Right lobe of liver (tissue), 6 donors: Measurements from ENCODE around the gene ARRB1. TPM values are rescaled to one million over a fixed set of nuclear protein-coding genes. Genes with fewer than 3 reads are reported as not detected.
"Not testable (repeated sequence)": the region's sequence is repeated elsewhere in the genome, so short reads cannot be mapped to it uniquely, and the experiment has no call there.

Source experiments
- ATAC-seq, 4 donors: fragments of 200-7000 bp; cut with Tn5 transposase; one replicate each; pipeline ENCODE4 v1.9.1; 2020; ENCODE audit warnings: mild to moderate bottlenecking in 4 of 4, moderate library complexity in 4 of 4
- DNase-seq, 3 donors: peaks; one replicate each; pipeline ENCODE4 v3.0.0-alpha.2; 2020
- H3K27ac ChIP-seq, 3 donors: fragments of 200-600 bp; one replicate each; pipeline ENCODE4 v1.8.0; 2022
- H3K27me3 ChIP-seq, 2 donors: fragments of 200-600 bp; one replicate each; pipeline ENCODE4 v1.8.0; 2022
- H3K36me3 ChIP-seq, 4 donors: fragments of 200-600 bp; sonication (generic) in 1 of 4; one replicate each; pipeline versions ENCODE4 v1.5.1 to v1.8.0; 2017 to 2022; ENCODE audit warnings: control low read depth in 1 of 4
- H3K4me1 ChIP-seq, 4 donors: fragments of 200-600 bp; sonication (generic) in 1 of 4; one replicate each; pipeline versions ENCODE4 v1.5.1 to v1.8.0; 2017 to 2022; ENCODE audit warnings: control low read depth in 1 of 4
- H3K4me3 ChIP-seq, 3 donors: fragments of 200-600 bp; one replicate each; pipeline ENCODE4 v1.8.0; 2022
- H3K9me3 ChIP-seq, 4 donors: fragments of 200-600 bp; sonication (generic) in 1 of 4; one replicate each; pipeline versions ENCODE4 v1.5.1 to v1.8.0; 2017 to 2022; ENCODE audit warnings: control low read depth in 1 of 4
- POLR2A ChIP-seq: fragments of 450-650 bp; IDR thresholded peaks from one replicate; pipeline ENCODE4 v1.6.1; 2017; ENCODE audit warnings: antibody characterized with exemption, mild to moderate bottlenecking
- WGBS: methylation state at CpG from one replicate; pipeline ENCODE4 v1.1.6; 2018; ENCODE audit warnings: low coverage, low lambda C conversion rate; ENCODE audit not compliant: insufficient coverage; ENCODE audit errors: missing lambda C conversion rate; 5-methylcytosine and 5-hydroxymethylcytosine counted together
- intact Hi-C, 2 donors: fragments of 100-400 bp; cut with DNase I; formaldehyde crosslinking; loops; one replicate each; pipeline versions ENCODE4 v1.11.2 to v1.14.1; 2022
- total RNA-seq, 6 experiments: library from RNA; depleted of rRNA in 2 of 6; stranded (reverse); fragments of >200 nt in 2 of 6; fragmentation: NEBNext Ultra II Directional in 3 of 6; extraction: Animal tissue kit (Norgen Biotek cat#: 25700) in 3 of 6; gene quantifications; one replicate each; pipeline versions ENCODE4 v1.1.0 to v1.2.4, GENCODE V29; 2016 to 2023
- TF ChIP-seq, protein P1 (sequence below), 4 donors: fragments of 200-600 bp in 3 of 4; fragments of 450-650 bp in 1 of 4; IDR thresholded peaks; one replicate each; pipeline versions ENCODE4 v1.5.1 to v1.8.0; 2016 to 2022; ENCODE audit warnings: antibody characterized with exemption in 4 of 4, mild to moderate bottlenecking in 2 of 4
- donor health status: DM: no; HTN: yes; CAD: no.
- donor health status: DM: no; HTN: no; CAD: no.
- donor health status: DM: no; HTN: no; CAD: no.
- donor health status: DM: no; HTN: yes; CAD: no.
- donor health status: DM: no; HTN: yes; CAD: no.

The ARRB1 gene
- total RNA-seq, 6 experiments from 2014 or later: 8.6 to 26.4 (median 24.5) TPM

DNA sequence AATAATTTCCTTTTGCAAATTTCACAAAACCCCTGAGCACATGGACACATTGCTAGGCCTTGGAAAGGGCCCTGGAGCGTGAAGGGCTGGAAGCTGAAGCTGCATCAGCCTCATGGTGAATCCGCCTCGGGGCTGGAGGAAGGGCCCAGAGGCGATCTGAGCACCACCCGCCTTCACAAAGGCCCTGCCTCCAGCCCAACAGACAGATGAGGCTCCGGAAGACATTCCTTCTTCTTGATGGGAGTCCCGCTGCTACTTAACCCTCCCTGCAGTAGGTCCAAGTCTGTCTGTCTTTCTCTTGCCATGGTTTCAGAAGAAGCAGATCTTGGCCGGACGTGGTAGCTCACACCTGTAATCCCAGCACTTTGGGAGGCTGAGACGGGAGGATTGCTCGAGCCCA lies 16.5 kb downstream of the ARRB1 start:
- ATAC-seq (peak in 2 of 4 donors; percentile 6 to 34), DNase-seq (no peak)
- intact Hi-C loops: loop anchor here in 1 of 2 donors (10.0 kb wide), 1 partner anchor 50 kb away; no protein-coding TSS in a partner anchor
- Histone ChIP-seq H3K36me3 (no peaks in the 10 kb centered on the region), H3K27ac (no peak overlapping the region), H3K4me1 (peaks cover 0 to 27% (median 8%) of the 10 kb centered on the region in 4 donors), H3K9me3 (no peaks in the 10 kb centered on the region), H3K27me3 (no peaks in the 10 kb centered on the region), H3K4me3 (no peak overlapping the region)
- WGBS: 75% methylated on average over 4 of the region's 11 CpGs
- TF ChIP-seq, protein P1, sequence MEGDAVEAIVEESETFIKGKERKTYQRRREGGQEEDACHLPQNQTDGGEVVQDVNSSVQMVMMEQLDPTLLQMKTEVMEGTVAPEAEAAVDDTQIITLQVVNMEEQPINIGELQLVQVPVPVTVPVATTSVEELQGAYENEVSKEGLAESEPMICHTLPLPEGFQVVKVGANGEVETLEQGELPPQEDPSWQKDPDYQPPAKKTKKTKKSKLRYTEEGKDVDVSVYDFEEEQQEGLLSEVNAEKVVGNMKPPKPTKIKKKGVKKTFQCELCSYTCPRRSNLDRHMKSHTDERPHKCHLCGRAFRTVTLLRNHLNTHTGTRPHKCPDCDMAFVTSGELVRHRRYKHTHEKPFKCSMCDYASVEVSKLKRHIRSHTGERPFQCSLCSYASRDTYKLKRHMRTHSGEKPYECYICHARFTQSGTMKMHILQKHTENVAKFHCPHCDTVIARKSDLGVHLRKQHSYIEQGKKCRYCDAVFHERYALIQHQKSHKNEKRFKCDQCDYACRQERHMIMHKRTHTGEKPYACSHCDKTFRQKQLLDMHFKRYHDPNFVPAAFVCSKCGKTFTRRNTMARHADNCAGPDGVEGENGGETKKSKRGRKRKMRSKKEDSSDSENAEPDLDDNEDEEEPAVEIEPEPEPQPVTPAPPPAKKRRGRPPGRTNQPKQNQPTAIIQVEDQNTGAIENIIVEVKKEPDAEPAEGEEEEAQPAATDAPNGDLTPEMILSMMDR (IDR thresholded peaks at IDR 0.05): no peak
- TF ChIP-seq POLR2A: no peak

DNA sequence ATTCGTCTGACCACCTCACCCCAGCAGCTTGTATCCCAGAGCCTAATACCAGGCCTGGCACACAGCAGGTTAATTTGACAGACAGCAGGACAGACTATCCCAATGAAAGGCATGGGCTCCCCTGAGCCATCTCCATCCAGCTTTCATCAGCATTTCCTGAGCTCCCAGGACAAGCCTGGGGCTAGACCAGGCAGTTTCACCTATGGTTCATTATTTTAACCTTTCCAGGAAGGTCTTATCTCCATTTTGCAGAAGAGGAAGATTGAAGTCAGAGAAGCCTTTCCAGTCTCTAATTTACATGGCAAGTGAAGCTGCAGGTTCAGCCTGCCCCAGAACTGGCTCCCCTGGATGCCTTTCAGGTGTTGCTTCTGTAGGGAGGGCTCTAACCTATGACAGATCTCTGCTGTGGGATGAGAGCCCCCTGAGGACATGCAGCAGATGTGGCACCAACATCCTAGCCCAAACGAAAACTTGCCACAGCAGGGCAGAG lies 17.0 kb downstream of the ARRB1 start:
- intact Hi-C loops: loop anchor here in 1 of 2 donors (10.0 kb wide), 1 partner anchor 50 kb away; no protein-coding TSS in a partner anchor
- H3K4me1 ChIP-seq: peaks cover 0 to 22% (median 4%) of the 10 kb centered on the region in 4 donors
- no peaks in the 10 kb centered on the region for H3K9me3 ChIP-seq
- ATAC-seq (no peak), DNase-seq (no peak)
- H3K36me3 ChIP-seq: no peaks in the 10 kb centered on the region
- H3K27me3 ChIP-seq: no peaks in the 10 kb centered on the region
- 62% methylated on average over 1 of the region's 2 CpGs for WGBS
- H3K27ac ChIP-seq: no peak overlapping the region
- H3K4me3 ChIP-seq: no peak overlapping the region
- TF ChIP-seq, protein P1 (IDR thresholded peaks at IDR 0.05): no peak
- no peak for TF ChIP-seq POLR2A

DNA sequence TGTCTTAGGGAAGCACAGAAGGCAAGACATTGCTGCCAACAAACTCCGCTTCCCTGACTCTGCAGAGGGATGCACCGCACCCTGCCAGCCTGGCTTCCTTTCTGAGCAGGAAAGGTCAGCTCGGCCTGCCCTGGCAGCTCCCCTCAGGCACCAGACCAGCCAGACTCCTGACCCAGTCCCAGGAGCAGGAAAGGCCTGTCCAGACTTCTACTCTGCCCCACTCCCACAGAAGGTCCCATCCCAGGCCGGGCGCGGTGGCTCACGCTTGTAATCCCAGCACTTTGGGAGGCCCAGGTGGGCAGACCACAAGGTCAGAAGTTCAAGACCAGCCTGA lies 17.7 kb downstream of the ARRB1 start:
- intact Hi-C loops: loop anchor here in 1 of 2 donors (10.0 kb wide), 1 partner anchor 51 kb away; no protein-coding TSS in a partner anchor
- Histone ChIP-seq H3K4me3 (no peak overlapping the region), H3K27ac (no peak overlapping the region), H3K27me3 (no peaks in the 10 kb centered on the region), H3K36me3 (no peaks in the 10 kb centered on the region), H3K9me3 (no peaks in the 10 kb centered on the region), H3K4me1 (peaks cover 0 to 23% (median under 1%) of the 10 kb centered on the region in 4 donors)
- ATAC-seq (no peak), DNase-seq (no peak)
- 79% methylated on average over 3 of the region's 7 CpGs for WGBS
- TF ChIP-seq, protein P1 (IDR thresholded peaks at IDR 0.05): no peak
- TF ChIP-seq POLR2A: no peak

DNA sequence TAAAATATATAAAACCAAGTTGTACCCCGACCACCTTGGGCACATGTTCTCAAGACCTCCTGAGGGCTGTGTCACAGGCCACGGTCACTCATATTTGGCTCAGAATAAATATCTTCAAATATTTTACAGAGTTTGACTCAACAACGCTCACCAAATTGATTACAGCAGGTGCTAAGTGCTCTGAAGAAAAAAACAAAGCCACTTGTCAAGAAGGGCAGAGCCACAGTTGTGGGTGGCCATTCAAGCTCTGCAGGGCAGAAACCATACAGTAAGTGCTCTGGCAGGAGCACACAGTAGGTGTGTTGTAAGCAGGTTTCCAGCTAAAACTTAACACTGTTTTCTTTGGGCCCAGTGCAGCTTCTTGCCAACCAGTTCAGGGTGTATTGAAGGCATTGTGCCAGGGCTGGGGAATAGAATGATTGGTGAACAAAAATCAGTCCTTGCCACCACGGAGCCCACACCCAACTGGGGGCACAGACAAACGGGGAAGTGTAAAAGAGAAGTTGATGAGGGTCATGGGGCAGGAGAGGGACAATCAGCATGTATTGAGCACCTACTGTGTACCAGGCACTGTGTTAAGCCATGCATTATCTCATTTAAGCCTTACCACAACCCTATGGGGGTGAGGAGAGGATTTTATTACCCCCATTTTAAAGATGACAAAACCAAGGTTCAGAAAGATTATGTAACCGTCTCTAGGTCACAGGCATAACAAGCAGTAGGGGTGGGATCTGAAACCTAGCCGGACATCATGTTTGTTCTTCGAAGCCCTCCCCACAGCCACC lies 18.2 kb downstream of the ARRB1 start:
- Histone ChIP-seq H3K27me3 (no peaks in the 10 kb centered on the region), H3K9me3 (no peaks in the 10 kb centered on the region), H3K4me1 (peaks cover 0 to 23% (median 3%) of the 10 kb centered on the region in 4 donors), H3K27ac (no peak overlapping the region), H3K4me3 (no peak overlapping the region), H3K36me3 (no peaks in the 10 kb centered on the region)
- DNase-seq (no peak), ATAC-seq (no peak)
- no peak for TF ChIP-seq POLR2A
- TF ChIP-seq, protein P1 (IDR thresholded peaks at IDR 0.05): no peak
- WGBS: 54% methylated on average over 5 of the region's 8 CpGs
- intact Hi-C loops: loop anchor here in 1 of 2 donors (10.0 kb wide), 1 partner anchor 52 kb away; no protein-coding TSS in a partner anchor

DNA sequence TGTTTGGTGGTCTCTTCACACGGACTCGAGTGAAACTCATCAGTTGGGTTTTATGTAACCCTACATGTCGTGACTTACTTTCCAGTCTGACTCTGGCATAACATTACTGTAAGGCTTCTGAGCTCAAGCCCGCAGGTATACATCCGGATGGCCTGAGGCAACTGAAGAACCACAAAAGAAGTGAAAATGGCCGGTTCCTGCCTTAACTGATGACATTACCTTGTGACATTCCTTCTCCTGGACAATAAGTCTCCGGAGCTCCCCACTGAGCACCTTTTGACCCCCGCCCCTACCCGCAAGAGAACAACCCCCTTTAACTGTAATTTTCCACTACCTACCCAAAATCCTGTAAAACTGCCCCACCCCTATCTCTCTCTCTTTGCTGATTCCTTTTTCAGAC lies 19.7 kb downstream of the ARRB1 start:
- DNase-seq, H3K4me3 ChIP-seq, ATAC-seq, H3K36me3 ChIP-seq, H3K27ac ChIP-seq, H3K9me3 ChIP-seq, H3K27me3 ChIP-seq: not testable (repeated sequence)
- H3K4me1 ChIP-seq: peaks cover 0 to 19% (median 4%) of the 10 kb centered on the region in 4 donors
- 86% methylated on average over 9 of the region's 9 CpGs for whole genome bisulfite sequencing
- intact Hi-C loops: loop anchor here in 1 of 2 donors (10.0 kb wide), 1 partner anchor 53 kb away; no protein-coding TSS in a partner anchor

DNA sequence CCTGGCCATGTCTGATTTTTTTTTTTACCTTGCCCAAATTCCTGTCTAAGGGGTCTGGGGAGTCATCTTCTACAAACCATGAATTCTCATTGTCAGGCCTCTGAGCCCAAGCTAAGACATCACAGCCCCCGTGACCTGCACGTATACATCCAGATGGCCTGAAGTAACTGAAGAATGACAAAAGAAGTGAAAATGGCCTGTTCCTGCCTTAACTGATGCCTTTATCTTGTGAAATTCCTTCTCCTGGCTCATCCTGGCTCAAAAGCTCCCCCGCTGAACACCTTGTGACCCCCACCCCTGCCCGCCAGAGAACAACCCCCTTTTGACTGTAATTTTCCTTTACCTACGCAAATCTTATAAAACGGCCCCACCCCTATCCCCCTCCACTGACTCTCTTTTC lies 20.2 kb downstream of the ARRB1 start:
- DNase-seq, ATAC-seq, H3K36me3 ChIP-seq, H3K4me3 ChIP-seq, H3K27ac ChIP-seq, H3K27me3 ChIP-seq, H3K9me3 ChIP-seq: not testable (repeated sequence)
- WGBS: 84% methylated on average over 6 of the region's 6 CpGs
- intact Hi-C loops: loop anchor here in 1 of 2 donors (10.0 kb wide), 1 partner anchor 53 kb away; no protein-coding TSS in a partner anchor
- H3K4me1 ChIP-seq: peaks cover 0 to 19% (median 4%) of the 10 kb centered on the region in 4 donors

DNA sequence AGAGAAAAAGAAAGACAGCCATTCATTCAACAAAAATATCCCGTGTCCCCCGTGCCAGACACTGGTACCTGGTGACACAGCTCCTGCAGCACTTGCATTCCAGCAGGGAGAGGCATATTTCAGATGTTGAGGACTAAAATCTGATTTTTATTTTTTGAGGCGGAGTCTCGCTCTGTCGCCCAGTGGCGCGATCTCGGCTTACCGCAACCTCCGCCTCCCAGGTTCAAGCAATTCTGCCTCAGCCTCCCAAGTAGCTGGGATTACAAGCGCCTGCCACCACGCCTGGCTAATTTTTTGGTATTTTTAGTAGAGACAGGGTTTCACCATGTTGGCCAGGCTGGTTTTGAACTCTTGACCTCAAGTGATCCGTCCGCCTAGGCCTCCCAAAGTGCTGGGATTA lies 20.6 kb downstream of the ARRB1 start:
- not testable (repeated sequence) for ATAC-seq, H3K36me3 ChIP-seq, H3K9me3 ChIP-seq, H3K27me3 ChIP-seq, H3K27ac ChIP-seq, H3K4me3 ChIP-seq, DNase-seq
- intact Hi-C loops: loop anchor here in 1 of 2 donors (10.0 kb wide), 1 partner anchor 54 kb away; no protein-coding TSS in a partner anchor
- WGBS: 89% methylated on average over 12 of the region's 14 CpGs
- peaks cover 0 to 19% (median 5%) of the 10 kb centered on the region in 4 donors for H3K4me1 ChIP-seq
